Measurements from ENCODE around the gene LRRC74B. TPM values are rescaled to one million over a fixed set of nuclear protein-coding genes. Genes with fewer than 3 reads are reported as not detected.
A peak's percentile ranks its signal among the peaks of the same experiment; 100 is the strongest.
"Not testable (repeated sequence)": the region's sequence is repeated elsewhere in the genome, so short reads cannot be mapped to it uniquely, and the experiment has no call there.

Gene LRRC74B
- total and polyA plus RNA-seq, 5 donors = not detected

- DNase-seq (no peak), ATAC-seq (no peak)
- Histone ChIP-seq H3K9me3 (ENCODE audit: control insufficient read depth, low read length) (no peaks in the 10 kb centered on the region), H3K4me3 (ENCODE audit: low read length) (no peak overlapping the region), H3K4me1 (ENCODE audit: control insufficient read depth, insufficient read depth, low read length) (no peaks in the 10 kb centered on the region), H3K27ac (ENCODE audit: low read length) (no peak overlapping the region), H3K27me3 (ENCODE audit: control insufficient read depth, insufficient read depth) (no peaks in the 10 kb centered on the region)
- WGBS = 87% methylated on average over 9 of the region's 9 CpGs
- intact Hi-C loops (cut with DNase I) = no loop called here
Observed at GRCh38 chr22:21051145-21051830, 5.5 kb downstream of the LRRC74B start.

- no peaks in the 10 kb centered on the region for H3K9me3 ChIP-seq (ENCODE audit: control insufficient read depth, low read length)
- H3K27me3 ChIP-seq (ENCODE audit: control insufficient read depth, insufficient read depth) = no peaks in the 10 kb centered on the region
- 53% methylated on average over 8 of the region's 8 CpGs for WGBS
- H3K4me1 ChIP-seq (ENCODE audit: control insufficient read depth, insufficient read depth, low read length) = no peaks in the 10 kb centered on the region
- no peak for ATAC-seq
- no peak overlapping the region for H3K4me3 ChIP-seq (ENCODE audit: low read length)
- H3K27ac ChIP-seq (ENCODE audit: low read length) = no peak overlapping the region
- intact Hi-C loops (cut with DNase I) = no loop called here
- DNase-seq = no peak
Observed at GRCh38 chr22:21051831-21052400, 6.2 kb downstream of the LRRC74B start.

GRCh38 chr22:21052715-21053459 is 7.1 kb downstream of the LRRC74B start:
- H3K27ac ChIP-seq (ENCODE audit: low read length) = no peak overlapping the region
- ATAC-seq (no peak), DNase-seq (no peak)
- intact Hi-C loops (cut with DNase I) = no loop called here
- no peaks in the 10 kb centered on the region for H3K27me3 ChIP-seq (ENCODE audit: control insufficient read depth, insufficient read depth)
- H3K4me3 ChIP-seq (ENCODE audit: low read length) = no peak overlapping the region
- no peaks in the 10 kb centered on the region for H3K4me1 ChIP-seq (ENCODE audit: control insufficient read depth, insufficient read depth, low read length)
- H3K9me3 ChIP-seq (ENCODE audit: control insufficient read depth, low read length) = no peaks in the 10 kb centered on the region
- WGBS = 80% methylated on average over 8 of the region's 8 CpGs

GRCh38 chr22:21054046-21054713 is 8.4 kb downstream of the LRRC74B start:
- H3K4me1 ChIP-seq (ENCODE audit: control insufficient read depth, insufficient read depth, low read length) = no peaks in the 10 kb centered on the region
- 90% methylated on average over 15 of the region's 15 CpGs for WGBS
- DNase-seq (no peak), ATAC-seq (no peak)
- H3K27me3 ChIP-seq (ENCODE audit: control insufficient read depth, insufficient read depth) = no peaks in the 10 kb centered on the region
- no peak overlapping the region for H3K27ac ChIP-seq (ENCODE audit: low read length)
- intact Hi-C loops (cut with DNase I) = no loop called here
- no peaks in the 10 kb centered on the region for H3K9me3 ChIP-seq (ENCODE audit: control insufficient read depth, low read length)
- H3K4me3 ChIP-seq (ENCODE audit: low read length) = no peak overlapping the region

- 84% methylated on average over 11 of the region's 11 CpGs for WGBS
- ATAC-seq (no peak), DNase-seq (no peak)
- intact Hi-C loops (cut with DNase I) = no loop called here
- Histone ChIP-seq H3K27me3 (ENCODE audit: control insufficient read depth, insufficient read depth) (no peaks in the 10 kb centered on the region), H3K4me1 (ENCODE audit: control insufficient read depth, insufficient read depth, low read length) (no peaks in the 10 kb centered on the region), H3K27ac (ENCODE audit: low read length) (no peak overlapping the region), H3K9me3 (ENCODE audit: control insufficient read depth, low read length) (no peaks in the 10 kb centered on the region), H3K4me3 (ENCODE audit: low read length) (no peak overlapping the region)
Observed at GRCh38 chr22:21054714-21055563, 9.2 kb downstream of the LRRC74B start.

- Histone ChIP-seq H3K27ac (ENCODE audit: low read length) (no peak overlapping the region), H3K27me3 (ENCODE audit: control insufficient read depth, insufficient read depth) (no peaks in the 10 kb centered on the region), H3K4me1 (ENCODE audit: control insufficient read depth, insufficient read depth, low read length) (no peaks in the 10 kb centered on the region), H3K9me3 (ENCODE audit: control insufficient read depth, low read length) (no peaks in the 10 kb centered on the region), H3K4me3 (ENCODE audit: low read length) (no peak overlapping the region)
- WGBS = 50% methylated on average over 4 of the region's 4 CpGs
- intact Hi-C loops (cut with DNase I) = no loop called here
- ATAC-seq (no peak), DNase-seq (no peak)
Observed at GRCh38 chr22:21055564-21055834, 9.8 kb downstream of the LRRC74B start.

GRCh38 chr22:21055880-21056319 is 10.2 kb downstream of the LRRC74B start:
- ATAC-seq (no peak), DNase-seq (no peak)
- Histone ChIP-seq H3K27me3 (ENCODE audit: control insufficient read depth, insufficient read depth) (no peaks in the 10 kb centered on the region), H3K27ac (ENCODE audit: low read length) (no peak overlapping the region), H3K4me1 (ENCODE audit: control insufficient read depth, insufficient read depth, low read length) (no peaks in the 10 kb centered on the region), H3K4me3 (ENCODE audit: low read length) (no peak overlapping the region), H3K9me3 (ENCODE audit: control insufficient read depth, low read length) (no peaks in the 10 kb centered on the region)
- 55% methylated on average over 7 of the region's 7 CpGs for WGBS
- intact Hi-C loops (cut with DNase I) = no loop called here

- DNase-seq; H3K4me1 ChIP-seq (ENCODE audit: control insufficient read depth, insufficient read depth, low read length); H3K4me3 ChIP-seq (ENCODE audit: low read length); H3K27me3 ChIP-seq (ENCODE audit: control insufficient read depth, insufficient read depth); intact Hi-C loops (cut with DNase I); H3K27ac ChIP-seq (ENCODE audit: low read length); H3K9me3 ChIP-seq (ENCODE audit: control insufficient read depth, low read length): not testable (repeated sequence)
- WGBS = 71% methylated on average over 7 of the region's 8 CpGs
- ATAC-seq = peak in 1 of 2 donors; percentile 14
Observed at GRCh38 chr22:21060363-21060762, 14.6 kb downstream of the LRRC74B start.

GRCh38 chr22:21061660-21062321 is 16.0 kb downstream of the LRRC74B start:
- H3K4me1 ChIP-seq (ENCODE audit: control insufficient read depth, insufficient read depth, low read length); DNase-seq; H3K27ac ChIP-seq (ENCODE audit: low read length); H3K4me3 ChIP-seq (ENCODE audit: low read length); H3K9me3 ChIP-seq (ENCODE audit: control insufficient read depth, low read length); ATAC-seq; H3K27me3 ChIP-seq (ENCODE audit: control insufficient read depth, insufficient read depth); intact Hi-C loops (cut with DNase I): not testable (repeated sequence)
- WGBS = 94% methylated on average over 18 of the region's 18 CpGs

- intact Hi-C loops (cut with DNase I); H3K27me3 ChIP-seq (ENCODE audit: control insufficient read depth, insufficient read depth); DNase-seq; H3K9me3 ChIP-seq (ENCODE audit: control insufficient read depth, low read length); H3K4me3 ChIP-seq (ENCODE audit: low read length); ATAC-seq; H3K4me1 ChIP-seq (ENCODE audit: control insufficient read depth, insufficient read depth, low read length); H3K27ac ChIP-seq (ENCODE audit: low read length): not testable (repeated sequence)
- 84% methylated on average over 11 of the region's 11 CpGs for WGBS
Observed at GRCh38 chr22:21064425-21064824, 18.7 kb downstream of the LRRC74B start.

All from right cardiac atrium (tissue), 5 donors.